GM19351 (cell line): ENCODE results near the gene REX1BD.
"Not testable (repeated sequence)": the region's sequence is repeated elsewhere in the genome, so short reads cannot be mapped to it uniquely, and the experiment has no call there.

Source experiments
- ATAC-seq: cut with Tn5 transposase; IDR thresholded peaks from one replicate; pipeline ENCODE4 v1.9.1; 2021; ENCODE audit warnings: mild to moderate bottlenecking, moderate library complexity; ENCODE audit not compliant: unreplicated experiment

The REX1BD gene

GRCh38 chr19:18600692-18601397 lies 12.2 kb downstream of the REX1BD start:
- ATAC-seq = not testable (repeated sequence)

GRCh38 chr19:18601875-18602274 lies 13.3 kb downstream of the REX1BD start:
- ATAC-seq = no peak

- no peak for ATAC-seq
Observed at GRCh38 chr19:18603255-18603957, 14.8 kb downstream of the REX1BD start.

GRCh38 chr19:18603958-18604819 lies 15.6 kb downstream of the REX1BD start:
- ATAC-seq = no peak

GRCh38 chr19:18604820-18605159 lies 16.2 kb downstream of the REX1BD start:
- no peak for ATAC-seq

GRCh38 chr19:18605196-18605545 lies 16.6 kb downstream of the REX1BD start:
- ATAC-seq = no peak

GRCh38 chr19:18605546-18606280 lies 17.1 kb downstream of the REX1BD start:
- ATAC-seq = no peak

- no peak for ATAC-seq
Observed at GRCh38 chr19:18606281-18607225, 18.0 kb downstream of the REX1BD start, which contains the start of gene CRLF1. Gene CRLF1 (minus strand): TSS chr19:18606799. CDS start chr19:18606656, 143 bp downstream.

- ATAC-seq = no peak
Observed at GRCh38 chr19:18607226-18608101, 18.9 kb downstream of the REX1BD start.

GRCh38 chr19:18608102-18608804 lies 19.7 kb downstream of the REX1BD start:
- ATAC-seq = no peak

GRCh38 chr19:18608805-18609716 lies 20.5 kb downstream of the REX1BD start:
- ATAC-seq = no peak

- no peak for ATAC-seq
Observed at GRCh38 chr19:18609717-18610051, 21.1 kb downstream of the REX1BD start.

- no peak for ATAC-seq
Observed at GRCh38 chr19:18610245-18610555, 21.6 kb downstream of the REX1BD start.

GRCh38 chr19:18610556-18611326 lies 22.1 kb downstream of the REX1BD start:
- no peak for ATAC-seq

- no peak for ATAC-seq
Observed at GRCh38 chr19:18611327-18612050, 22.9 kb downstream of the REX1BD start.
